GM19467 (cell line): Measurements from ENCODE around the gene CHPF2.
A peak's percentile ranks its signal among the peaks of the same experiment; 100 is the strongest.

Experiments
- ATAC-seq: cut with Tn5 transposase; IDR thresholded peaks from one replicate; pipeline ENCODE4 v1.9.1; 2021; ENCODE audit warnings: mild to moderate bottlenecking, moderate library complexity; ENCODE audit not compliant: unreplicated experiment

CHPF2 gene, protein sequence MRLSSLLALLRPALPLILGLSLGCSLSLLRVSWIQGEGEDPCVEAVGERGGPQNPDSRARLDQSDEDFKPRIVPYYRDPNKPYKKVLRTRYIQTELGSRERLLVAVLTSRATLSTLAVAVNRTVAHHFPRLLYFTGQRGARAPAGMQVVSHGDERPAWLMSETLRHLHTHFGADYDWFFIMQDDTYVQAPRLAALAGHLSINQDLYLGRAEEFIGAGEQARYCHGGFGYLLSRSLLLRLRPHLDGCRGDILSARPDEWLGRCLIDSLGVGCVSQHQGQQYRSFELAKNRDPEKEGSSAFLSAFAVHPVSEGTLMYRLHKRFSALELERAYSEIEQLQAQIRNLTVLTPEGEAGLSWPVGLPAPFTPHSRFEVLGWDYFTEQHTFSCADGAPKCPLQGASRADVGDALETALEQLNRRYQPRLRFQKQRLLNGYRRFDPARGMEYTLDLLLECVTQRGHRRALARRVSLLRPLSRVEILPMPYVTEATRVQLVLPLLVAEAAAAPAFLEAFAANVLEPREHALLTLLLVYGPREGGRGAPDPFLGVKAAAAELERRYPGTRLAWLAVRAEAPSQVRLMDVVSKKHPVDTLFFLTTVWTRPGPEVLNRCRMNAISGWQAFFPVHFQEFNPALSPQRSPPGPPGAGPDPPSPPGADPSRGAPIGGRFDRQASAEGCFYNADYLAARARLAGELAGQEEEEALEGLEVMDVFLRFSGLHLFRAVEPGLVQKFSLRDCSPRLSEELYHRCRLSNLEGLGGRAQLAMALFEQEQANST

DNA sequence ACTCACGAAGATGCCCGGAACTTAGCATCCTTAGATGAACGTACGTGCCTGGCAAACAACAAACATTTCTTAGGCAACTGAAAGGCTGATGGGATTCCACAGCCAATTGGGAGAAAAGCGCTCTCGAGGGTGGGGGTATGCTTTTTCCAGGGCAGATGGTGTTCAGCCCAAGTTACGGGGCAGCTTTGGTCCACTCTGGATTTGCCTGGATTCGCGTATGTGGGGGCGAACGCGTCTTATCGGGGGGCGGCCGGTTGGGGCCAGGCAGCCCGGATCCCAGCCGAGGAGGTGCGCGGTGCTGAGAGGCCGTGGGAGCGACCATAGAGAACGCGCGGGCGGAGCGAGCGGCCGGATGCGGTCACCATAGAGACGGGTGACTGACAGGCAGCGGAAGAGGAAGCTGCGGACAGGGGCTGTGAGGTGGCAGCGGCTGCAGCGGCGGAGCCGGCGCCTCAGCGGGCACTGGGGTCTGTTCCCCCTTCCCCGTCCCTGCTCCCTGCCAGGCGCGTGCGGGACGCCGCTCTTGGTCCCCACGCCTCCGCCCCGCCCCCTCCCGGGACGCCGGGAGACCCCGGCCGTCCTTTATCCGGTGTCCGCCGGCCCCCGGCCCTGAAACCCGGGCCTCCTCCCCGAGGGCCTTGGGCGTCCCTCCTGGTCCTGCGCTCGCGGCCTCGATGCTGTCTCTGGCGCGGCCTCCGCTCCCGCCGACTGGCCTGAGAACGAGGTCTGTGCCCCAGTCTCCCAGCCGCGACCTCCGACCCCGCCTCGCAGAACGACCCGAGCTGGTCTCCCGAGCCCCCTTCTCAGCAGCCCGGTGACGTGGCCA is at the start of gene CHPF2:
Gene CHPF2, plus strand, starts transcription at position 393 of the 826 bp plus-strand sequence. CDS start 1,529 bp downstream, outside the sequence.
- peak; percentile 95 for ATAC-seq

GRCh38 chr7:151185762-151186639 is 46.3 kb upstream of the CHPF2 start:
- ATAC-seq = no peak

DNA sequence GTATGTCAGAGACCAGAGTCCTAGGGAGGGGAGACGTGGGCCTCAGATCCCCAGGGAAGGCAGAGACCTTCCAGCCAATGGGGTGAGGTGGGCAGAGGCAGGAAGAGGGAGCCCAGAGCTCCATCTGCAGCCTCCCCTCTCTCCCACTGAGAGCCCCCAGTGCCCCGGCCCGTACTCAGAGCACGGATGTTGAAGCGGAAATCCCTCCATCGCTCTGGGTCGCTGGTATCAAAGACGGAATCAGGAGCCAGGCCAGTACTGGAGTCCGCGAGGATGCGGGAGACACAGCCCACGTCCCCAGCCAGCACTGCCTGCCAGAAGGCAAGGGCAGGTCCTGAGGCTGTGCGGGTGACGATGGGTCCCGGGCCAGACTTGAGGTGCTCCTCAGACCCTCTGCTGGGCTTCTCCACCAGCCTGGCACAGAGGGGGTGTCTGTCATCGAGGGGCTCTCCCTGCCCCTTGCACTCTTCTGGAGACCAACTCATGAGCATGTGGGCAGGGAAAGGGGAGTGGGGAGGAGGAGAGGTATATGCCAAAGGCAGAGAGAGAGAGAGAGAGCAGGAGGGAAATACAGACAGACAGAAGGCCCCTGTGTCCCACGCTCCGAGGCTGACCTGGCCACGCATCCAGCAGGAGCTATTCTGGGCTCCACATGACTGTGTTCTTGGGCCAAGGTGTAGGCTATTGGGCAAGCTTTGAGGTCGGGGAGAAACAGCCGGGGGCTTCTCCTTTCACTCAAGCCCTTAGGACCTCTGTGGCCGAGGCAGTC is 45.5 kb upstream of the CHPF2 start, which contains the start of gene ASB10:
Gene ASB10, minus strand, starts transcription at position 611 of the 769 bp plus-strand sequence. Its CDS starts 120 bp downstream, at position 491.
- ATAC-seq = no peak

DNA sequence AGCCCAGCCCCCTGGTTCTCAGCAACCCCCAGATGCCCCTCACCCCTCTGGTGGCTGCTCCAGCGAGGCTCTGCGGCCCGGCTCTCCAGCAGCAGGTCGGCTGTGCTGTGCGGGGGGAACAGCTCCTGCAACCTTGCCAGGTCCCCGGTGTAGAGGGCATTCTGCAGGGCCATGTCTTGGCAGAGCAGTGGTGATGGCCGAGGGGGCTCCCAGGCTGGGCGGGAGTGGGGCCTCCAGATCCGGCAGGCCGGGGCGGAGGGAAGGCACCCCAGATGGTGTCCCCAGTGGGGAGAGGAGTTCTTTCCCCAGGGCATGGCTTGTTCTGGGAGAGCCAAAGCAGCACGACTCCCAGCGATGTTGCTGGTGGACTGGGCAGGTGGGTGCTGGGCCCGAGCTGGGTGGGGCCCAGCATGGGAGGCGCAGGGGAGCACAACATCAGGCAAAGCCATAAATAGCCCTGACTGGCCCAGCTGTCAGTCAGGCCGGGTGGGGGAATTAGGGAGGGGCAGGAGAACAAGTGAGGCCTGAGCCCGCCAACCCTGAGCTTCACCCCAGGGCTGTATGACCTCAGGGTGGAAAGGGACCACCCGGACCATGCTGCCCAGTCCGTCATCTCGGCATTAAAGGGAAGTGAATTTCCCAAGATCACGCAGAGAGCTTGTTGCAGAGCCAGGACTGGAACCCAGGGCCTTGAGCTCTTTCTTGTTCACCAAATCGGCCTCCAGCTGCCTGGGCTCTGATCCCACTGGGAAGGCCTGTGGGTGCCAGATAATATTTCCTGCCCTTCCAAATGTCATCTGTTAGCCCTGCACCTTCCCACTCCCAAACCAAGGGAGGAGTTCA is 44.7 kb upstream of the CHPF2 start:
- no peak for ATAC-seq

DNA sequence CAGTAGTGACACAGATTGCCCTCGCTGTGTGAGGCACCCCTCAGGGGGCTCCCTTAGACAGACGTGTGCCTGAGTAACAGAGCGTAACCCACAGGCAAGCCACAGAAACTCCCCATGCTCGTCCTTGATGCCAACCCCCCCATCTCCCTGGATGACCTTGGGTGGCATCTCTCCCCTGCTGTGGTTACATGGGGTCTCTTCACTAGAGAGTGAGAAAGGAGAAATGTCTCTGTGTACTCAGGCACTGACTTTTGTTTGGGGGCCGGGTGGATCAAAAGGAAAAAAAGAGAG is 44.1 kb upstream of the CHPF2 start:
- ATAC-seq = no peak

GRCh38 chr7:151189038-151189437 is 43.2 kb upstream of the CHPF2 start:
- no peak for ATAC-seq

DNA sequence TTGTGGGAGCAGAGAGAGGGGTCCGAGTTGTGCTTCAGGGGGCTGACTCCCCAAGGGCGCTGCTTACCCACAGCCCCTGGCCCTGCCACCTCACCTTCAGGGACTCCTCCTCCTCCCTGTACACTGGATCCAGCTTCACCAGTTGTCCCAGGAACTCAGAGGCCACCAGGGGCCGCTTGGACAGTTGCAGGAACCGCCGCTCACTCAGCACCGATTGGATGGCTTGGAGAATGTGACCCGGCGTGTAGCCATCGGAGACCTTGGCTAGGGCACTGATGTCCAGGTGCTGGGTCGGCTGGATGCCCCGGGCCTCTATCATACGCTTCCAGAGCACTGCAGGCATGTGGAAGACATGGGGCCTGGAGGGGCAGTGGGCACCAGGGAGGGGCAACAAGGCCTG is 40.7 kb upstream of the CHPF2 start:
- no peak for ATAC-seq

DNA sequence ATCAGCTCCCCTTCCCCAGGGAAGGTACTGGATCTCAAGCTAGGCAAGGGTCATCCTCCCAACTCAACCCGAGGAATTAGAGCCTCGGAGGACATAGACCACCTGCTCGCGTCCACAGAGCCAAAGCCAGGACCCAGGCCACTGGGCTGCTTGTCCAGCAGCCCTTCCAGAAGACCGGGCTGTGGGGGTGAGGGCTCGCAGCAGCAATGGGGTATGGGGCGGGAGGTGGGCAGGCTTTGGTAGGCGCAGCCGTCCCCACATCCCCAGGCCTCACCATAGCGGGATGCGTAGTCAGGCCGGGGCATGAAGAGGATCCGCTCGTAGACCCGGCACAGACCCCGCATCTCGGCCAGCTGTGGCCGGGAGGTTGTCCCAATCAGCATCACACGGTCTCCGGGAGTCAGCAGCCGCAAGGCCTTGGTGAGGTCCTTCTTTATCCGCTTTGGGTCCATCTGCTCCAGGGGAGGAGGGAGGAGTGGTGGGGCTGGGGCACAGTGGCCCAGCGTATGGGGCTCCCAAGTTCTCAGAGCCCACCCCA is 40.2 kb upstream of the CHPF2 start:
- ATAC-seq = no peak

DNA sequence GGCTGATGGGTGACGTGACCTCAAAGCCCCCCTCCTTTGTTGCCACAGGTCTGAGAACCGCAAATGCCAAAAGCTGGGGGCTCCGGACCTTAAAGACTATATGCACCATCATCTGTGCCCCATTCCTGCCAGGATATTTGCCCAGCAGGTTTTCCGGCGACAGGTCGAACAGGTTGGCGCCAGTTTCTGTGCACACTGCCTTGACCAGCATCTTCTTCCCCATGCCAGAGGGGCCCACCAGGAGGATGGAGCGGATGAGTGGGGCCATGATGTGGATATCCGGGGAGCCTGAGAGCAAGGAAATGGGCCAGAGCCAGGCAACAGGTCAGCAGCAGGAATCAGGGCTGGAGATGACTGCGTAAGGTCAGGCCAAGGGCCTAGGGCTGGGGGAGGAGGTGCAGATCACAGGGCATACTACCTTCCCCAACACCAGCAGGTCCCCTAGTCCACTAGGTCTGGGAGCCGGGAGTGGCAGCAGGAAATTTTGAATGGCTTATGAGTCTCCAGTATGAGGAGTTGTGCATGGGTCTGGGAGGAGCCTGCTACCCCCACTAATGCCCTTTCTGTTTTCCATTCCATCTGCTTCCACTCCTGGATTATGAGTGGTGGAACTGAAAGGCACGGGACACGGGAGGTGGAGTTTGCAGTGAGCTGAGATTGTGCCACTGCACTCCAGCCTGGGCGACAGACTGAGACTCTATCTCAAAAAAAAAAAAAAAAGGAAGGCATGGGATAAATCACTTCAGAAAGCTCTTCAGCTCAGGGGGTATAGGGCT is 38.9 kb upstream of the CHPF2 start:
- no peak for ATAC-seq

GRCh38 chr7:151194188-151194587 is 38.1 kb upstream of the CHPF2 start:
- no peak for ATAC-seq

GRCh38 chr7:151195616-151196450 is 36.5 kb upstream of the CHPF2 start:
- ATAC-seq = no peak

DNA sequence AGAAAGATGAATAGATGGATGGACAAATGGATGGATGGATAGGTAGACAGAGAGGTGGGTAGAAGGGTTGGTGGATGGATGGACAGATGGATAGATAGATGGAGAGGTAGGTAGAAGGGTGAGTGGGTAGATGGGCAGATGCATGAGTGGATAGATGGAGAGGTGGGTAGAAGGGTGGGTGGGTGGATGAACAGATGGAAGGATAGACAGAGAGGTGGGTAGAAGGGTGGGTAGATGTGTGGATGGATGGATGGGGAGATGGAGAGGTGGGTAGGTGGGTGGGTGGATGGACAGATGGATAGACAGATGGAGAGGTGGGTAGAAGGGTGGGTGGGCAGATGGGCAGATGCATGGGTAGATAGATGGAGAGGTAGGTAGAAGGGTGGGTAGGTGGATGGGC is 34.4 kb upstream of the CHPF2 start:
- no peak for ATAC-seq

DNA sequence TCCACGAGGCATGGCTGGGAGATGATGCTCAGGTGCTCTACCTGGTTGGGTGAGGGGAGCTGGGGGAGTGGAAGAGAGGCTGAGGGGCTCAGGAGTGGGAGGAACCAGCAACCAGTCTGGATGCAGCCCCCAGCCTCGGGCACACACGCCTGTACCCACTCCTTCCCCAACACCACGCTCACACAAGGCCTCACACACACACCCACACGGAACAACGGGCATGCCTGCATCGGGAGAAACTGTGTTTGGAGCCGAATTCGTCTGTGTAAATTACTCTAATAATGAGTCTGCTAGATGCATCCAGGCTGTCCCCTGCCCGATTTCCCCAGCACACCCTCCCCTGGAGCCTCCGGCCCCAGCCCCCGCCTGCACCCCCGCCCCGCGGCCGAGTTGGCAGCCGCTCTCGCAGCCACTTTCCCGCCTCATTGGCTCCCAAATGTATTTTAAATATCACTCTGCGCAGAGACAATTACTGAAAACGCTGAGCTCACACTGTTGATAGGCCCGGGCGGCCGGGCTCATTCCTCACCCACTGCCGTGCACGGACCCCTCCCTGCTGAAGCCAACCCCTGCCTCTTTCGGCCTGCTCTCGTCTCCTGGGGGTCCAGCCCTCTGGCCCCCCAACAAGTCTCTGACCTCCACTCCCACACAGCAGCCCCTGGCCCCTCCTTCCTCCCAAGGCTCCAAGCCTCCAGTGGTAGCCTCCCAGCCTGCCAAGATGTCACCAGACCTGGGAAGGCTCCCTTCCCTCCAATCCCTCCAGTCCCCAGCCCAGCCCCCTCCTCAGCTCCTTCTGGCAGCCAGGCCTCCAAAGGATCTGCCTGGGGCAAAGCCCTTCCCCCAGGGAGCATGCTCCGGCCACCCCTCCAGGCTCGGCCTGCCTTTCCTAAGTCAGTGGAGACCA is 33.1 kb upstream of the CHPF2 start:
- ATAC-seq = no peak

GRCh38 chr7:151201344-151201743 is 30.9 kb upstream of the CHPF2 start:
- ATAC-seq = no peak

DNA sequence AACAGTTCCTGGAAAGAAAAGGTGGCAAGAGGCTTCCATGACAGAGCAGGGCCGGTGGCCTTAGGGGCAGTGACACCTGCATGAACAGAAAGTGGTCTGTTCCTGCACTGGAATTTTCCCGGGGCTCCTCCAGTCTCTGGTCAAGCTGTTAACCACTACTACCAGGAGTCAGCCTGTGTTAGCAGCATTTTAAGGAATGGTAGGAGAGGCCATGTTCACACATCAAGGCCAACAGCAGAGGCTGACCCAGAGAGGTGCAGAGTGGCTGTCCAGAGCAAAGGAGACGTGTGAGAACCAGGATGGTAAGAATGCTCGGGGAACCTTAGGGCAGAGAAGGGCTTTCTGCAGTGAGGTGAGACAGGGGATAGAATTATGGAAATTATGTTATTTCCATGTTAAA is 30.5 kb upstream of the CHPF2 start:
- ATAC-seq = no peak

DNA sequence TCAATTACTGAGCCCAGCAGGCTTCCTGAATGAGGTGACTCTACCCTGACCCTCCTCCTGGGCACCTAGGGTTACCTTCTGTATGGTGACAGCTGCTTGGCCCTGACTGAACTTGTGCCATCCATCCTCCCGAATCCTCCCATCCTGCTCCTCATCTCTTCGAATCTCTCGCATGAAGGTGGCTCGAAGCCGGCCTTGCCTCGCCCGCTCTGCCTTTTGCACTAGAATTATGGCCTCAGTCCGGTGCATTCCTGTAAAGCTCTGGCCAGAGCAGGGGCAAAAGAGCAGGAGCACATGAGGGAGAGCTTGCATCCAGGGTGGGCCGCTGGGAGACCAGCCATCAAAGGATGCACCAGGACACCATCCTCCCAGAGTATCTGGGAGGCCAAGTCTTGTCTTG is 29.4 kb upstream of the CHPF2 start:
- ATAC-seq = no peak
